Kidney (tissue), 14 donors: Measurements from ENCODE around the gene ADAMTS12. TPM values are rescaled to one million over a fixed set of nuclear protein-coding genes. Genes with fewer than 3 reads are reported as not detected.
A peak's percentile ranks its signal among the peaks of the same experiment; 100 is the strongest.

Experiments
- DNase-seq, 5 donors: peaks; one replicate each; pipeline ENCODE4 v3.0.0-alpha.2; 2013 to 2020
- FAIRE-seq: peaks from 2 replicates; lab custom pipeline; 2012; peaks lifted over from hg19 to GRCh38; lab: Jason Lieb, UNC
- H3K27ac ChIP-seq, 2 donors: one replicate each; pipeline ENCODE4 v1.7.0; 2013; ENCODE audit warnings: low read depth in 2 of 2, low read length in 2 of 2, inconsistent platforms in 1 of 2
- H3K27me3 ChIP-seq: one replicate; pipeline ENCODE4 v1.7.1; 2013; ENCODE audit warnings: low read length, inconsistent platforms; ENCODE audit not compliant: control insufficient read depth, insufficient read depth
- H3K36me3 ChIP-seq, 3 donors: one replicate each; pipeline versions ENCODE4 v1.7.0 to v1.7.1; 2013; ENCODE audit warnings: low read length in 3 of 3, control low read depth in 1 of 3, inconsistent platforms in 1 of 3; ENCODE audit not compliant: insufficient read depth in 3 of 3, control insufficient read depth in 2 of 3
- H3K4me1 ChIP-seq, 3 donors: one replicate each; pipeline versions ENCODE4 v1.7.0 to v1.7.1; 2013; ENCODE audit warnings: low read length in 3 of 3, inconsistent platforms in 1 of 3, low read depth in 1 of 3; ENCODE audit not compliant: control insufficient read depth in 2 of 3, insufficient read depth in 2 of 3
- H3K4me3 ChIP-seq, 3 donors: one replicate each; pipeline versions ENCODE4 v1.7.0 to v1.8.1; 2013; ENCODE audit warnings: low read length in 3 of 3, control low read depth in 1 of 3, inconsistent platforms in 1 of 3
- H3K9ac ChIP-seq, 3 donors: one replicate each; pipeline versions ENCODE4 v1.7.0 to v1.7.1; 2013; ENCODE audit warnings: low read length in 3 of 3, control low read depth in 1 of 3, inconsistent platforms in 1 of 3
- H3K9me3 ChIP-seq, 3 donors: one replicate each; pipeline versions ENCODE4 v1.7.0 to v1.7.1; 2013; ENCODE audit warnings: low read length in 3 of 3, control low read depth in 1 of 3, inconsistent platforms in 1 of 3; ENCODE audit not compliant: control insufficient read depth in 2 of 3, insufficient read depth in 1 of 3
- intact Hi-C: fragments of 100-400 bp; cut with DNase I; formaldehyde crosslinking; loops from one replicate; pipeline ENCODE4 v1.11.1; 2022
- polyA plus RNA-seq: library from polyadenylated mRNA; stranded (reverse); fragments of 350-450 nt; fragmentation: Illumina TruSeq; extraction: RNeasy Lipid Tissue Mini Kit (QIAGEN cat#74804); gene quantifications from one replicate; pipeline ENCODE4 v1.2.3, GENCODE V29; 2014; ENCODE audit warnings: low read depth, low replicate concordance; ENCODE audit not compliant: insufficient read depth
- total RNA-seq: library from RNA; stranded (reverse); fragmentation: NEBNext Ultra II Directional; extraction: Animal tissue kit (Norgen Biotek cat#: 25700); gene quantifications from one replicate; pipeline ENCODE4 v1.2.1, GENCODE V29; 2021
- TF ChIP-seq, protein P1 (sequence below): IDR thresholded peaks from 3 replicates; pipeline ENCODE4 v1.5.1; 2012; ENCODE audit warnings: mild to moderate bottlenecking, moderate library complexity, borderline replicate concordance; ENCODE audit not compliant: insufficient read depth; ENCODE audit errors: extremely low read depth
- donor health status: control.
- donor health status: control.
- donor health status: control.
- donor health status: control.
- donor health status: control.
- donor health status: DM: yes; HTN: yes; CAD: no.
- donor health status: Normal renal cell carcinoma (clear cell type).

ADAMTS12 gene
- total and polyA plus RNA-seq, 2 donors from 2014 or later = 0.75 to 2.0 TPM

DNA sequence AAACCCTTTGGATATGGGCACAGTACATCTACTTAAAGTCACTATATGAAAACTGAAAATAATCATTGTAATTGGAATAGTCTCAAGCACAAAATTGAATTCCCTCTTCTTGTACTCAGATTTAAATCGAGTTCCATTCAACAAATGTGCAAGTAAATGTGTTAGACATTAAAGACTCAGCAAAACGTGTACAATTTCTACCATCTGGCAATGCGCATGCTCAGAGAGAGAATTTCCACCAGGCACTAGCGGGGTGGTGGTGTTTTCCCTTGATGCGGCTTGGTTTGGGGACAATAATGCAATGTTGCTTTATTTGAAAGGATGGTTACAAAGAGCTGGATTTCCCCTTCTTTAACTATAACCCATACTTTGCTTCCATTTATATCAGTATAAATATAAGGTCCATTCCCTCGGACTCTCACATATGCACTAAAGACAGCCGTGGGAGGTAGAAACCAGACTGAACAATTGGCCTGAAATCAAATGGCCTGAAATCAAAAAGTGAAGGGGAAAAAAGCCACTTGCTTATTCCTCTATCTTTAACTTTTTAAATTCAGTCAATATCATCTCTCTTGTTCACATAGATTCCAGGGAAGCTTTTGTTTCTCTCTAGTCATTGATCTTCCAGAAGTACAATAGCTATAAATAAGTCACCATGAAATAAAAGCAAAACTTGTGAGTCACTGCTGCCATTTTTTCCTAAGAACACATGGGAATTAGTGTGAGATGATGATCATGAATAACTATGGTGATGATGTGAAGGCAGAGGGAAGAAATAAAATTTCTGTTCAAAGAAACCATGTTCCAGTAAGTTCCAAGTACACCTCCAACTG lies 59.2 kb downstream of the ADAMTS12 start:
- no peak overlapping the region for H3K27ac ChIP-seq
- no peak overlapping the region for H3K4me3 ChIP-seq
- no peak overlapping the region for H3K9ac ChIP-seq
- no peaks in the 10 kb centered on the region for H3K36me3 ChIP-seq
- DNase-seq (no peak), FAIRE-seq (no peak)
- H3K9me3 ChIP-seq = no peaks in the 10 kb centered on the region
- no peaks in the 10 kb centered on the region for H3K27me3 ChIP-seq
- peaks cover 0 to 7% (median 4%) of the 10 kb centered on the region in 3 donors for H3K4me1 ChIP-seq
- intact Hi-C loops = no loop called here
- TF ChIP-seq, protein P1, sequence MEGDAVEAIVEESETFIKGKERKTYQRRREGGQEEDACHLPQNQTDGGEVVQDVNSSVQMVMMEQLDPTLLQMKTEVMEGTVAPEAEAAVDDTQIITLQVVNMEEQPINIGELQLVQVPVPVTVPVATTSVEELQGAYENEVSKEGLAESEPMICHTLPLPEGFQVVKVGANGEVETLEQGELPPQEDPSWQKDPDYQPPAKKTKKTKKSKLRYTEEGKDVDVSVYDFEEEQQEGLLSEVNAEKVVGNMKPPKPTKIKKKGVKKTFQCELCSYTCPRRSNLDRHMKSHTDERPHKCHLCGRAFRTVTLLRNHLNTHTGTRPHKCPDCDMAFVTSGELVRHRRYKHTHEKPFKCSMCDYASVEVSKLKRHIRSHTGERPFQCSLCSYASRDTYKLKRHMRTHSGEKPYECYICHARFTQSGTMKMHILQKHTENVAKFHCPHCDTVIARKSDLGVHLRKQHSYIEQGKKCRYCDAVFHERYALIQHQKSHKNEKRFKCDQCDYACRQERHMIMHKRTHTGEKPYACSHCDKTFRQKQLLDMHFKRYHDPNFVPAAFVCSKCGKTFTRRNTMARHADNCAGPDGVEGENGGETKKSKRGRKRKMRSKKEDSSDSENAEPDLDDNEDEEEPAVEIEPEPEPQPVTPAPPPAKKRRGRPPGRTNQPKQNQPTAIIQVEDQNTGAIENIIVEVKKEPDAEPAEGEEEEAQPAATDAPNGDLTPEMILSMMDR = no peak

DNA sequence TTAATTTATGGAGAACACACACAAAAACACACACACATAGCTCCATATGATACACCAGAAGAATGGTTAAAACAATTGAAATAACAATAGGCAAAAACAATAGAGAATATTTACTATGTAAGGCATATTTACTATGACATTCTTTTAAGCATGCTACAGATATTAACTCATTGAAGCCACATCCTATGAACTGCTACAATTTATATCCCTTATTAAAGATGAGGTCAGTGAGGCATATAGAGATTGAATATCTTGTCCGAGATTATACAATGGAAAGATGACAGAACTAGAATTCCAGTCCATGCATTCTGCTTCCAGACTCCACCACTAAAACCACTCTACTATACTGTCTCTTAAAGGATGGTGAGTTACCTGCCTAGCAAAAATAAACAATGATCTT lies 60.7 kb downstream of the ADAMTS12 start:
- Histone ChIP-seq H3K4me3 (no peak overlapping the region), H3K27ac (no peak overlapping the region), H3K9ac (no peak overlapping the region), H3K9me3 (no peaks in the 10 kb centered on the region), H3K27me3 (no peaks in the 10 kb centered on the region), H3K4me1 (peaks cover 0 to 7% (median 4%) of the 10 kb centered on the region in 3 donors), H3K36me3 (no peaks in the 10 kb centered on the region)
- DNase-seq (no peak), FAIRE-seq (no peak)
- TF ChIP-seq, protein P1 = no peak
- intact Hi-C loops = no loop called here

DNA sequence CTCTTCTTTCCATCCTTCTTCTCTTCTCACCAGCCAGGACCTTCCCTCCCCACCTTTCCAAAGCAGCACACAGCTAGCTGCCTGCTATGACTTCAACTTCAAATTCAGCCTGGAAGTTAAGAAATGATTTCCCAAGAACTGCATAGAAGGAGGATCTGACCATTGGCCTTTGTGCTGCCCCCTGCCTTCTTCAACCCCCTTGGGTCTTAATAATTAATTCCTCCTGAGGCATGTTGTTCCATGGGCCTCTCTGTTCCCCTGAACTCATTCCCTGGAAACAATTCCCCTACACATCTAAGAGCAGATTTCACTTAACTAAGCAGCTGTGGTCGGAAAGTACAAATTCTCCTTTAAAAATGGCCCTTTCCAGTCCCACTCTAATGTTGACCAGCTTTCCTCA lies 62.4 kb downstream of the ADAMTS12 start:
- no peak overlapping the region for H3K9ac ChIP-seq
- no peaks in the 10 kb centered on the region for H3K36me3 ChIP-seq
- H3K27me3 ChIP-seq = no peaks in the 10 kb centered on the region
- DNase-seq = peak in 1 of 5 donors; percentile 22
- no peak for FAIRE-seq
- no peak overlapping the region for H3K27ac ChIP-seq
- peaks cover 0 to 7% (median 4%) of the 10 kb centered on the region in 3 donors for H3K4me1 ChIP-seq
- intact Hi-C loops = no loop called here
- TF ChIP-seq, protein P1 = no peak
- H3K4me3 ChIP-seq = no peak overlapping the region
- no peaks in the 10 kb centered on the region for H3K9me3 ChIP-seq
